A204.1 (cell line): ENCODE results near the gene SPSB4.

Experiments
- FAIRE-seq: peaks from 2 replicates; lab custom pipeline; 2012; peaks lifted over from hg19 to GRCh38; lab: Jason Lieb, UNC

SPSB4 gene

DNA sequence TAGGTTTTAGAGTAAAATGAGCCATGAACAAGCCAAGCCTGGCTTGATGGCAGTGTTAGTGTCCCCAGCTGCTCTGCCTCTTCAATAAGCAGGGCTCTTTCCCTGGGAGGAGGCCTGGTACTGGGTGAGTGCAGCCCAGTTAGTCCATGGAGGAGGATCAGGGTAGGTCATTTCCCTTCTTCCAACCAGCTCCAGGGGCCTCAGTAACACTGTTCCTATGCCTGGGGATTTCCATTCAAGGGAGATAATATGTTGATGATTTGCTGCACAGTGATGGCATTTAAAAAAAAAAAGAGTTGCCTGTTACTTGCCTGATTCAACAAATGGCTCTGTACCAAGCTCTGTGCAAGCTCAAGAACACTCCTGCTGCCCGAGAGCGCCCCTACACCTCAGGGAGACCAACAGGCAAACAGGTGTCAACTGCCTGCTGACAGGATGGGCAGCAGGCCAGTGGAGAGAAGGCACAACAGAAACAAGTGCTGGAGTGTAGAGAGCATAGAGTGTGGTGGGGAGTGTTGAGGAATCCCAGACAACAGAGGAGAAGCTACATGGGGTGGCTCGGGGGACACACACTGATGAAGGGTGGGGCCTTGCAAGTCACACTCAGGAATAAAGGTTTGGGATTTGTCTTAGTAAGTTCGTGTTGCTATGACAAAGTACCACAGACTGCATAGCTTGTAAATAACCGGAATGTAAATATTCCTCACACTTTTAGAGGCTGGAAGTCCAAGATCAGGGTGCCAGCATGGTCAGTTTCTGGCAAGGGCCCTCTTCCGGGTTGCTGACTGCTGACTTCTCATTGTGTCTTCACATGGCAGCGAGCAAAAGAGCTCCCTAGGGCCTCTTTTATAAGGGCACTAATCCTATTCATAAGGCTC lies 101.9 kb downstream of the SPSB4 start:
- FAIRE-seq: no peak

DNA sequence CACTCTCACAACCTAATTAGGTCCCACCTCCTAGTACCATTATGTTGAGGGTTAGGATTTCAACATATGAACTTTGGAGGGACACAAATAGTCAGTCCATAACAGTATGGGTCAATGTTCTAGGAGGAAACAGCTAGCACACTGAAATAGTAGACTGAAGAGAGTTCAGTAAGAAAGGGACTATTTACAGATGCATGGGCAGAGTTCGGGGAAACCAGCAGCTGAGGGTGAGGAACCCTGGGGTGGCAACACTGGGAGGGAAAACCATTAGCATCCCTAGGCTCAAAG lies 102.5 kb downstream of the SPSB4 start:
- FAIRE-seq: no peak

DNA sequence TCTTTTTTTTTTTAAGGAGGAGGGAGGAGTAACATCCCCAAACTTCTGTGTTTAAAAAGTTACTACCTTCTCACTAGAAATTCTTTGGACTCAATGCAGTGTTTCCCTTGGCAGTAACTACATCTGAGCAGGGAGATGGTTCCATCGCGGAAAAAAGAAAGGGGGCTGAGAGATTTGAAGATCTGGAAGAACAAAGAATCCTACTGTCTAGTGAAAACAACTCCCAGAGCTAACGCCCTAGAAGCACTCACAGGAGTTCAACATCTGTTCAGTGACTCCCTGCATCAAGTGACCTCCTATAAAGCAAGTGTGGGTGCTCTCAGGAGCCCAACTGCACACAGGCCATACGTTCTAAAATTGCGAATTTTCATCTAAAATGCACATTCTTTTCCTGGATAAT lies 113.7 kb downstream of the SPSB4 start:
- no peak for FAIRE-seq

DNA sequence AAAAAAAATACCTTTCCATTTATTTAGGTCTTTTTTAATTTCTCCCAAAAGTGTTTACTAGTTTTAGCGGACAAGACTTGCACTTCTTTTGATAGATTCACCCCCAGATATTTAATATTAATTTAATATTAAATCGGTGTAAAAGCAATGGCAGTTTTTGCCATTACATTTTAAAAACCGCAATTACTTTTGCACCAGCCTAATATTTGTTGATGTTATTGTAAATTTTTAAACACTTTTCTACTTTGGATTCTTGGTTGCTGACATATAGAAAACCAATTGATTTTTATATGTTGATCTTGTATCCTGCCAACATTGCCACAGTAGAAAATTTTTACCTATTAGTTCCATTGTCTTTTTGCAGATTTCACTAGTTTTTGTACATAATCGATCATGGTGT lies 116.5 kb downstream of the SPSB4 start:
- FAIRE-seq: no peak

DNA sequence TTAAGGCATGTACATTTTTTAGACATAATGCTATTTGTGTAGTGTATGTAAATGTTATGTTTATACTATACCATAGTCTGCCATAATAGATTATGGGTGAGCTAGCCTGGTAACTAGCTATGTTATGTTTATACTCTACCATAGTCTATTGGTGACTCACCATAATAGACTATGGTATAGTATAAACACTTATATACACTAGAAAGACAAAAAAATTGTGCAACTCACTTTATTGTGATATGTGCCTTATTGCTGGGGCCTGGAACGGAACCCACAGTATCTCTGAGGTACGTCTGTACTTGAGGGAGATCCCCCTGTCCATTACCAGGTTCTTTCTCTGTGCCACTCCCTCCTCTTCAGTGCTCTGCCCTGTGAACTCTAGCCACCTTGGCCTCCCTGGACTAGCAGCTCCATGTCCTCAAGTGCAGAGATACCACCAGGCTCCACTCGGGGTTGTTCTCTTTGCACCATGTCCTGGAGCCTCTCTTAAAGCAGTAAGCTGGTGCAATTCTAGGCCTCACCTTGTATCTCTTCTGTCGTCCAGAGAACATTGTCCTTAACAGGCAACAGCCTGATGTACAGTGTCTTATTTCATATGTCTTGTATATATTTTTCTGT lies 119.6 kb downstream of the SPSB4 start:
- no peak for FAIRE-seq

DNA sequence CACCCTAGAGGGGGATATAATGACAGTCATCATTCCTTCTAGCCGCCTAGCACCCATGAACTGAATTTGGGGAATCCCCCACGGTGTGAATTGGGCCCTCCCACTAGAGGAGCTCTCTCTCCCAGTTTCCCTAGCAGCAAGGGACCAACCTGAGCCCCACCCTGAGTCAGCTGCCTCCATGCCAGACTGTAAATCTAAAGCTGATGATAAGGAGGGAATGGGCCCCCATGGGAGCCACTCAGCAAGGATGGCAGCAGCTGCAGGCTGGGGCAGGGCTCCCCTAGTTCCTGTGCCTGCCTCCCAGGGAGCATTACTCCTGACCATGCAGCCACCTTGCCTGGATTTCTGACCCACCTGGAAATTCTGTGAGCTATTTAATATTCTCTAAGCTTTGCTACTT lies 123.5 kb downstream of the SPSB4 start:
- no peak for FAIRE-seq

DNA sequence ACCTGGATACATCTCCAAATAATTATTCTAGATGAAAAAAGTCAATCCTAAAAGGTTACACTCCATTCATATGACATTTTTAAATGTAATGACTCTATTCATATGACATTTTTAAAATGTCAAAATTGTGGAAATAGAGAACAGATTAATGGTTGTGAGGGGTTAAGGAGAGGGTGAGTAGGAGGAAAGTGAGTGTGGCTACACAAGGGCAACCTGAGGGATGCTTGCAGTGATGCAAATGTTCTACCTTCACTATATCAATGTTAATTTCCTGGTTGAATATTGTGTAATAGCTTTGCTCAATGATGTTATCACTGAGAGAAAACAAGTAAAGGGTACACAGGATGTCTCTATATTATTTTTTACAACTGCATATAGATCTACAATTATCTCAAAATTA lies 125.6 kb downstream of the SPSB4 start:
- no peak for FAIRE-seq

DNA sequence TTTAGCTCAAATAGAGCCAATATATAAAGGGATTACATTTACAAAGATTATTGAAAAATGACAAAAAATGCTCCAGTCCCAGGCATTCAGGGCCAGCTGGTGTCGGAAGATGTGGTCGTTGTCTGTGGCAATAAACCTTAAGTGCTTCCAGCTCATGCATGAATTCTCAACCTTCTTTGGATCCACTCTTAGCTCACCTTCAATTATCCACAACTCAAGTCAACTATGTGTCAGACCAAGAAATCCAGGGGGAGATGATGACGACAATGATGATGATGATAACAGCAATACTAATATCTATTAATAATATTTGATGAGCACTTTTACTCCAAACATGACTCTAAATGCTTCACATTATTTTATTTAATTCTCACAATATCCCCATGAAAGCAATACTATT lies 126.9 kb downstream of the SPSB4 start:
- no peak for FAIRE-seq

DNA sequence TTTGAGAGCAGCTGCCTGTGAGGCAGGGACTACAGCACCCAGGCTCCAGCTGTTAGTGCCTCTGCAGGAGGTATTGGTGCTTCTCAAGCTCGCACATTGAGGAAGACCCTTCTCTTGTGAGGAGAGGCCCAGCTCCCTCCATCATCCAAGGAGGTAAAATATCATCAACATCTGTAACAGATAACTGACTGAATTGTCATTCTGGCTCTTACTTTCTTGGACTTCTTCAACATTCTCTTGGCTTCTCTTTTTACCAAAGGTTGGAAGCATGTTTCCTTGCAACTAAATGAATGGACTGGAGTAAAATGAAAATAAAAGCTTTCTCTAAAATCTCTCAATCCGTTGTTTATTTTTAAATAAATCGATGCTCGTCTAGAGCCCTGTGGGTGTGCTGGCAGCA lies 127.4 kb downstream of the SPSB4 start:
- no peak for FAIRE-seq

DNA sequence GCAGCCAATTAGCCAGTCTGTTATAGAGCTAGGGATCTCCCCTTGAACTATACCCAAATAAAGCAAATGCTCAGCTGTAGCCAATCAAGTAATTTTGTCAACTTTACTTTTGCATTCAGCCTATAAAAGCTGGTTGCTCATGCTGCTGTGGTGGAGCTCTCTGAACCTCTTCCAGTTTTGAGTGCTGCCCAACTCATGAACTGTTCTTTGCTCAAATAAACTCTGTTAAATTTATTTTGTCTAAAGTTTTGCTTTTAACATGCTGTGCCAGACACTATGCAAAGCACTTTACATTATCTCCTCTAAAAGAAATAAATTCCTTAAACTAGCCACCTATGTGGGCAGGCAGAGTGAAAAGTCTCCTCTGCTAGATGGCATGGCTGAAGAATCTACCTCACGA lies 128.8 kb downstream of the SPSB4 start:
- no peak for FAIRE-seq

DNA sequence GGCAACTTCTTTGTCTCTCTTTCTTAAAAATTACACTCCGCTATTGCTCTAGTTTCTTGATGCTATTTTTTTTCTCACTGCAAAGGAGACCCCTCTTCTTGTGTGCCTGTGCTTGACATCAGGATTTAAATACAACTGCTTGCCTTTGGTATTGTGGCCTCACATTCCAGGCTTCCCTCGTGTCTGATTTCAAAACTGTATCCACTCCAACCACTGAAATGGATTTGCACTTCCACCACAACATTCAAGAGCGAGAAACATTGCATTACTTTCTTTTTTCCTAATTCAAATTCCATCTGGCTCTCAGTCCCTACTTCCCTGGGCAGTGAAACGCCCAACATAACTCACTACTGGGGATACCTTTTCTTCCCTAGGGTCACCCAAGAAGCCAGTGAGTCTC lies 130.0 kb downstream of the SPSB4 start:
- FAIRE-seq: no peak

DNA sequence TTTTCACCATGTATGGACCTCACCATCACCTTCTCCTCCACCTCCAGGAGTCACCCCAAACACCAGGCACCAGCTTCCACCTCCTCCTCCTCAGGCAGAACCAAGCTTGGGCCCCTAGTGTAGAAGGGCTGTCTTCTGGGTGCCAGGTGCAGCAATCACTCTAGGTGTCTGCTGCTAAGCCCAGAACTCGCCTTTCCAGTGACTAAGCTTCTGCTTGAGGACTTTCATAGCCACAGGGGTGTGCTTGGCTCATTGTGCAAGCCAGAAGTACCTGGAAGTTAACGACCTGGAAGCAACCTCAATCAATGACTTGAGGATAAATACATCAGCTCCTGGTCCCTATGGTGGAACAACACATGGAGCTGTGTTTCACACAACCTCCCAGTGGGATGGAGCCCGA lies 130.7 kb downstream of the SPSB4 start:
- no peak for FAIRE-seq

DNA sequence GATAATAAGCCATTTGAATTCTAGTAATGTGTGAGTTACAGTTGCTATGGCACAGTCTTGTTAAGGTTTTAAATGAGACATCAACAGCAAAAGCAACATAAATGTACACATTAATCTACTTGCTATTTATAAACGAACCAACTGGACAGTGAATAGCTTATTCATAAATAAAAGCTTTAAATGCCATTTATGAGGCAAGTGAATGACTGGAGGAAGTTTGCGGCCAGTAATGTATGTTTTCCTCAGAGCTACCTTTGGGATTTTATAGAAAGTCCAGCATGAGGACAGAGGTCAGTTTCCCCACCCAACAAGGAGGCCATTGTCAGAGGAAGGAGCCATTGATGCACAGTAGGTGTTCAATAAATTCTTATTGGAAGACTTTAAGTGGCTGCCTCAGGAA lies 132.5 kb downstream of the SPSB4 start:
- no peak for FAIRE-seq

DNA sequence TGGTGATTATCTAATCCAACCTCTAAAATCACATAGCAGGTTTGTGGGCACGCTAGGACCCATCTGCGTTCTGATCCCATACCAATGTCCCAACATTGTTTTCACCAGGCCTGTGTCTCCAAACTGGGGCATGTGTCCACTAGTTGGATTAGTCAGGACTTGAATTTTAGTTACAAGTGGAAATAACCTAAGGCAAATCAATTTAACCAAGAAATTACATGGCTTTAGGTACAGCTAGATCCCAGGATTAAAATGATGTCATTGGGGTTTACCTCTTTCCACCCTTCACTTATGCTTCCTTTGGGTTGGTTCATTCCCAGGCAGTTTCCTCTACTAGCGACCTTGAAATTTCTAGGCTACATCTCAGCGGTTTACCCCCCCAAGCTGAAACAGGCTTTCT lies 133.3 kb downstream of the SPSB4 start:
- no peak for FAIRE-seq

DNA sequence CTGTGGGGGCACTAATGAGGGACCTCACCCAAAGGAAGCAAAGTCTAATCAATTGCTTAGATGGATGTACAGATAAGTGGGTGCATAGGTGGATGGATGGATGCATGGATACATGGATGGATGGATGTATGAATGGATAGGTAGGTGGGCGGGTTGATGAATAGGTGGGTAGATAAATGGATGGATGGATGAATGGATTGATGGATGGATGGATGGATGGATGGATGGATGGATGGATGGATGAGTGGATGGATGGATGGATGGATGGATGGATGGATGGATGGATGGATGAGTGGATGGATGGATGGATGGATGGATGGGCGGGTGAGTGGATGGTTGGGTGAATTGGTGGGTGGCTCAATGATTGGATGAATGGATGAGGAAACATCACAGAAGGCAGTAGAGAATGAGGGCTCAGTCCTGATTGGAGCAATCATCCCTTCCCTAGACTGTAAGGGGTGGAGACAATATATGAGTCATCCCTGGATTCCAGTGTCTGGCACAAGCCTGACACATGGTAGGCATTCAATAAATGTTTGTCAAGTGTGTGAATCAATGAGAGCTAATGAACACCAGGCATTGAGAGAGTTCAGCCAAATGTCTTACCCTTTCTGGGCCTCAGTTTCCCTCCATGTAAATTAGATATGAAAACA lies 140.1 kb downstream of the SPSB4 start:
- FAIRE-seq: no peak

DNA sequence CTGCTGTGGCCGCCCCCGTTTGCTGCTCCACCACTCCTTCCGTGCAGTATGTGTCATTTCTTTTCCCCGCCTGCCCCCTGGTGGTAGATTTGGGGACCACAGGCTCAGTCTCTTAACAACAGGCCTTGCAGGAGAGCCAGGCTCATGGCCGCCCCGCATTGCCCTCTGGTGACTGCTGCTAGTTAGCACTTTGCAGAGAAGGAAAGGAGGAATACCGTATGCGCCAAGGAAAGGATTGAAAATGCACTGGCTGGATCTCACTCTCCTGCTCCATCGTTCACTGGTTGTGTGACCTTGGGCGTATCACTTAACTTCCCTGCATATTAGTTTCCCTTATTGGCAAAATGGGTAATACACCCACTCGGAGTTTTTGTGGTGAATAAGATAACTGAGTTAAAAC lies 141.2 kb downstream of the SPSB4 start:
- FAIRE-seq: peak; percentile 96

DNA sequence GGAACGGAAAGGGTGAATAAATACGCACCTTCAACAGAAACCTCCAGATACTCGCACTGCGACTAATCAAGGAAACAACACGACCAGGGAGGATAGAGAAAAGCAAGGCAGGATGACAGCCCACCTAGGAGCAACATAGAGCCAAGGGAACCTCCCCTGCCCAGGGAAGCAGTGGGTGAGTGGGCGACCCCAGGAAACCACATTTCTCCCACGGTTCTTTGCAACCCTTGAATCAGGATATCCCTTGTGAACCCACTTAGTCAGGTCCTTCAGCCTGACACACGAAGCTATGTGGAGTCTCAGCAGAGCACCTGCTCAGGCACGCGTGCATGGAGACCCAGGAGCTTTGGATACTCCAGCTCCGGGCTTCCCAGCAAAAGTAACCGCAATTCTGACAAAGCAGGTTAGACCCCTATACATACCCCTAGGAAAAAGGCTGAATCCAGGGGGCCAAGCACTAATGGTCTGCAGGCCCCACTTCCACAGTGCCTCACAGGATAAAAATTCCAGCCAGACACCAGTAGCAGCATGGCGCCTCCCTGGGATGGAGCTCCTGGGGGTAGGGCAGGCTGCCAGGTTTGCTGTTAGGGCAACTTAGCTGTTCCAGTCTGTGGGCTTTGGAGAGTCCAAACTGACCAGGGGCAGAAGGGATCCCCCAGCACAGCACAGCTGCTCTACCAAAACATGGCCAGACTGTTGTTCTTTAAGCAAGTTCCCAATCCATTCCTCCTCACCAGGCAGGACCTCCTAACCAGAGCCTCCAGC lies 142.1 kb downstream of the SPSB4 start:
- no peak for FAIRE-seq
